HCT116 (cell line): ENCODE measurements around the gene CEP55. TPM values are rescaled to one million over a fixed set of nuclear protein-coding genes. Genes with fewer than 3 reads are reported as not detected.

Experiments
- ATAC-seq: fragments of 200-7000 bp; cut with Tn5 transposase; 2 replicates; pipeline ENCODE4 v1.9.1; 2020; ENCODE audit warnings: mild to moderate bottlenecking, moderate library complexity
- BruUV-seq: library from RNA; stranded (reverse); fragments of 400-500 nt; replicated peaks from 2 replicates; lab custom pipeline; 2021; lab: Mats Ljungman, UMichigan
- CTCF ChIA-PET: fragments of 300-600 bp; sonication (Branson Sonifier 250); formaldehyde crosslinking; loops from one replicate; lab custom pipeline; 2021; ENCODE audit warnings: antibody characterized with exemption; lab: Charles Lee
- POLR2A ChIA-PET: fragments of 300-600, 350-600 bp; sonication (Branson Sonifier 250); formaldehyde crosslinking; loops from one replicate; lab custom pipeline; 2021; ENCODE audit warnings: antibody characterized with exemption; lab: Charles Lee
- RAD21 ChIA-PET, 2 experiments: fragments of 300-600 bp; sonication (Branson Sonifier 250); formaldehyde crosslinking; loops; one replicate each; lab custom pipeline; 2023; ENCODE audit warnings: low total read pairs in 2 of 2; ENCODE audit not compliant: uncharacterized antibody in 2 of 2, unreplicated experiment in 2 of 2, low non-redundant PET in 1 of 2; lab: Charles Lee
- DNase-seq: peaks from one replicate; pipeline ENCODE4 v3.0.0-alpha.2; 2010; ENCODE audit warnings: low read depth, low spot score
- H2AFZ ChIP-seq: fragments of 200-600 bp; shearing (Covaris generic), sonication (generic); 2 replicates; pipeline ENCODE4 v1.6.1; 2017; ENCODE audit warnings: low read depth, mixed run types, mixed read lengths, antibody characterized with exemption, low read length; ENCODE audit not compliant: poor library complexity, severe bottlenecking
- H3K27ac ChIP-seq: 2 replicates; pipeline ENCODE4 v1.5.1; 2012; ENCODE audit warnings: low read depth, low read length
- H3K27me3 ChIP-seq: fragments of 200-600 bp; sonication (generic); 2 replicates; pipeline ENCODE4 v1.6.1; 2016; ENCODE audit warnings: mixed run types, low read length, mixed read lengths; ENCODE audit not compliant: insufficient read depth
- H3K36me3 ChIP-seq, 2 experiments: fragments of 200-500 bp in 1 of 2; fragments of 200-600 bp in 1 of 2; sonication (Bioruptor generic) in 1 of 2; sonication (generic) in 1 of 2; 2 replicates each; pipeline versions ENCODE4 v1.5.1 to v1.6.1; 2014 to 2016; ENCODE audit warnings: low read length in 2 of 2, inconsistent platforms in 1 of 2, mixed read lengths in 1 of 2, mixed run types in 1 of 2; ENCODE audit not compliant: insufficient read depth in 2 of 2, control insufficient read depth in 1 of 2
- H3K4me1 ChIP-seq, 2 experiments: fragments of 200-600 bp in 1 of 2; sonication (generic) in 1 of 2; 2 replicates each; pipeline versions ENCODE4 v1.5.1 to v1.6.1; 2012 to 2017; ENCODE audit warnings: low read length in 2 of 2, inconsistent platforms in 1 of 2, mild to moderate bottlenecking in 1 of 2, mixed read lengths in 1 of 2, mixed run types in 1 of 2, moderate library complexity in 1 of 2; ENCODE audit not compliant: insufficient read depth in 2 of 2, control insufficient read depth in 1 of 2
- H3K4me2 ChIP-seq: fragments of 200-600 bp; sonication (generic); 2 replicates; pipeline ENCODE4 v1.6.1; 2017; ENCODE audit warnings: mixed run types, low read length, mixed read lengths
- H3K4me3 ChIP-seq, 2 experiments: fragments of 200-600 bp in 1 of 2; sonication (generic) in 1 of 2; replicated peaks in 1 of 2; 2 replicates each; pipeline ENCODE4 v1.5.1; 2011 to 2016; ENCODE audit warnings: low read length in 2 of 2, control low read depth in 1 of 2, low read depth in 1 of 2, mild to moderate bottlenecking in 1 of 2, mixed read lengths in 1 of 2, mixed run types in 1 of 2
- H3K79me2 ChIP-seq: fragments of 200-600 bp; sonication (generic); 2 replicates; pipeline ENCODE4 v1.6.1; 2017; ENCODE audit warnings: mild to moderate bottlenecking, mixed run types, low read length, moderate library complexity, mixed read lengths; ENCODE audit not compliant: insufficient read depth
- H3K9ac ChIP-seq: fragments of 200-600 bp; sonication (generic); 2 replicates; pipeline ENCODE4 v1.6.1; 2016; ENCODE audit warnings: low read length, mixed read lengths
- H3K9me2 ChIP-seq: fragments of 200-600 bp; sonication (generic), shearing (Covaris generic); 2 replicates; pipeline ENCODE4 v1.6.1; 2017; ENCODE audit warnings: mixed run types, mild to moderate bottlenecking, moderate library complexity; ENCODE audit not compliant: insufficient read depth
- H3K9me3 ChIP-seq, 2 experiments: fragments of 200-500 bp in 1 of 2; fragments of 200-600 bp in 1 of 2; sonication (Bioruptor generic) in 1 of 2; sonication (generic) in 1 of 2; 2 replicates each; pipeline ENCODE4 v1.6.1; 2014 to 2017; ENCODE audit warnings: low read length in 2 of 2, mixed read lengths in 2 of 2, inconsistent platforms in 1 of 2, low read depth in 1 of 2, mild to moderate bottlenecking in 1 of 2, mixed run types in 1 of 2, moderate library complexity in 1 of 2; ENCODE audit not compliant: control insufficient read depth in 1 of 2, insufficient read depth in 1 of 2
- H4K20me1 ChIP-seq: fragments of 200-600 bp; sonication (generic), shearing (Covaris generic); 2 replicates; pipeline ENCODE4 v1.6.1; 2017; ENCODE audit warnings: mixed run types, mild to moderate bottlenecking, moderate library complexity; ENCODE audit not compliant: insufficient read depth
- CTCF ChIP-seq, 3 experiments: fragments of 200-600 bp in 1 of 3; sonication (generic) in 1 of 3; IDR thresholded peaks in 2 of 3; conservative IDR thresholded peaks in 1 of 3; 2 replicates each; pipeline ENCODE4 v1.5.1; 2012 to 2017; ENCODE audit warnings: low read depth in 2 of 3, low read length in 2 of 3, antibody characterized with exemption in 1 of 3, borderline replicate concordance in 1 of 3, control low read depth in 1 of 3, mild to moderate bottlenecking in 1 of 3, mixed read lengths in 1 of 3, mixed run types in 1 of 3, moderate library complexity in 1 of 3; ENCODE audit not compliant: insufficient read depth in 1 of 3
- FOSL1 ChIP-seq: IDR thresholded peaks from 2 replicates; pipeline ENCODE4 v1.6.1; 2012; ENCODE audit warnings: low read depth
- POLR2AphosphoS5 ChIP-seq: IDR thresholded peaks from 2 replicates; pipeline ENCODE4 v1.6.1; 2011; ENCODE audit warnings: mild to moderate bottlenecking, low read depth, low read length, moderate library complexity
- RAD21 ChIP-seq: IDR thresholded peaks from 2 replicates; pipeline ENCODE4 v1.6.1; 2012; ENCODE audit warnings: low read depth, mild to moderate bottlenecking
- REST ChIP-seq: IDR thresholded peaks from 2 replicates; pipeline ENCODE4 v1.6.1; 2012; ENCODE audit warnings: low read depth
- SIN3A ChIP-seq: IDR thresholded peaks from 2 replicates; pipeline ENCODE4 v1.6.1; 2012; ENCODE audit warnings: low read depth
- SP1 ChIP-seq: IDR thresholded peaks from 2 replicates; pipeline ENCODE4 v1.6.1; 2012; ENCODE audit warnings: low read depth
- TCF7L2 ChIP-seq: IDR thresholded peaks from 2 replicates; pipeline ENCODE4 v1.7.0; 2011; ENCODE audit warnings: borderline replicate concordance, inconsistent platforms; ENCODE audit not compliant: insufficient read depth, insufficient read length; ENCODE audit errors: extremely low read depth
- YY1 ChIP-seq: IDR thresholded peaks from 2 replicates; pipeline ENCODE4 v1.6.1; 2011; ENCODE audit warnings: low read length, low read depth, moderate library complexity, mild to moderate bottlenecking; ENCODE audit not compliant: insufficient replicate concordance; ENCODE audit errors: extremely low read depth
- ZBTB33 ChIP-seq: IDR thresholded peaks from 2 replicates; pipeline ENCODE4 v1.6.1; 2011; ENCODE audit warnings: mild to moderate bottlenecking, low read length, moderate library complexity; ENCODE audit not compliant: insufficient replicate concordance; ENCODE audit errors: extremely low read depth
- ZNF274 ChIP-seq: fragments of 200-500 bp; sonication (Bioruptor generic); IDR thresholded peaks from 2 replicates; pipeline ENCODE4 v1.6.1; 2014; ENCODE audit warnings: mild to moderate bottlenecking, low read depth, low read length, inconsistent platforms
- intact Hi-C: fragments of 100-400 bp; cut with micrococcal nuclease; formaldehyde crosslinking; loops from 2 replicates; pipeline ENCODE4 v1.10.0; 2022
- total RNA-seq: library from RNA; stranded (reverse); gene quantifications from one replicate; pipeline ENCODE4 v1.2.1, GENCODE V29; 2021; ENCODE audit not compliant: unreplicated experiment

CEP55 gene
- total RNA-seq, 1 experiment from 2014 or later: 63.7 TPM

GRCh38 chr10:93498166-93498565 lies 1.8 kb downstream of the CEP55 start (continued):
- TF ChIP-seq YY1 (no peak), POLR2AphosphoS5 (no peak), RAD21 (no peak), FOSL1 (no peak), CTCF (IDR thresholded peaks at IDR 0.05 in 2 of 3, conservative IDR thresholded peaks at IDR 0.05 in 1 of 3; ENCODE audit: borderline replicate concordance in 1 of 3, insufficient read depth in 1 of 3, low read depth in 2 of 3, low read length in 2 of 3) (no peak), ZBTB33 (no peak)

- DNase-seq (no peak), ATAC-seq (no peak)
- RAD21 ChIA-PET: no interaction called here
- Histone ChIP-seq H3K36me3 (peaks cover 15 to 38% of the 10 kb centered on the region in 2 experiments), H3K4me2 (no peak overlapping the region), H3K9me3 (no peaks in the 10 kb centered on the region), H3K9me2 (no peaks in the 10 kb centered on the region), H3K9ac (no peak overlapping the region), H3K79me2 (peaks cover 86% of the 10 kb centered on the region), H3K27me3 (no peaks in the 10 kb centered on the region), H4K20me1 (peaks cover 8% of the 10 kb centered on the region; the same call in 1 of the 2 replicates), H3K27ac (no peak overlapping the region), H3K4me3 (no peak overlapping the region), H2AFZ (no peak overlapping the region), H3K4me1 (peaks cover 0 to 11% of the 10 kb centered on the region in 2 experiments; a peak in 2 of 4 replicates)
- intact Hi-C loops: no loop called here
- POLR2A ChIA-PET: no interaction called here
- BruUV-seq: no TSS peak
- TF ChIP-seq SIN3A (no peak), TCF7L2 (no peak), SP1 (no peak), ZNF274 (no peak), REST (no peak)
- CTCF ChIA-PET: interaction anchor here (1.2 kb wide), 1 partner anchor 19 kb away, joined by 4 read pairs; the partner anchor contains the start of gene MYOF
Measured at GRCh38 chr10:93501650-93502049, 5.2 kb downstream of the CEP55 start.
